ENCODE measurements around the gene NBAS.

DNA sequence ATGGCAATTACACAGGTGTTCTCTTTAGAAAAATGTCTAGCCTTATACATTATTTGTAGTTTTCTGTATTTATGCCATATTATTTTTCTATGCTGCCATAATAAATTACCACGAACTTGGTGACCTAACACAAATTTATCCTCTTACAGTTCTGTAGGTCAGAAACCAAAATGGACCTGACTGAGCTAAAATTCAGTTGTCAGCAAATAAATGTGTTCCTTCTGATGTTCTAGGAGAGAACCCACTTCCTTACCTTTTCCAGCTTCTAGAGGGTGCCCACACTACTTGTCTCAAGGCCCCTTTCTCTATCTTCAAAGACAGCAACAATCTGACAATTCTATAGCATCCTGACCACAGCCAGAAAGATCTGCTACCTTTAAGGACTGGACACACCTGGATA is 153.5 kb downstream of the NBAS start:
- TF ChIP-seq CTCF (IDR thresholded peaks at IDR 0.05; ENCODE audit: low read depth, low read length), result no peak
- no peak for TF ChIP-seq EZH2phosphoT487 (IDR thresholded peaks at IDR 0.05; ENCODE audit: low read depth)
